K562 (cell line): ENCODE results near the gene ARHGAP10. TPM values are rescaled to one million over a fixed set of nuclear protein-coding genes. Genes with fewer than 3 reads are reported as not detected.

Source experiments
- ATAC-seq: fragments of 200-7000 bp; cut with Tn5 transposase; 3 replicates; pipeline ENCODE4 v1.9.1; 2020; ENCODE audit warnings: moderate library complexity
- BruUV-seq: library from RNA; stranded (reverse); fragments of 400-500 nt; replicated peaks from 2 replicates; lab custom pipeline; 2021; lab: Mats Ljungman, UMichigan
- CTCF ChIA-PET: fragments of 300-600 bp; formaldehyde crosslinking; extraction: SDS; loops from one replicate; lab custom pipeline; 2021; ENCODE audit warnings: low intra/inter-chr PET ratio; lab: Yijun Ruan, JAX
- POLR2A ChIA-PET: fragments of 300-600, 350-650 bp; sonication (Branson Sonifier 250); formaldehyde crosslinking; extraction: SDS; loops from one replicate; lab custom pipeline; 2021; ENCODE audit warnings: antibody characterized with exemption, inconsistent platforms; lab: Yijun Ruan, JAX
- DNase-seq, 4 experiments: peaks; one replicate each; pipeline versions ENCODE4 v3.0.0 to v3.0.0-alpha.2; 2011 to 2018; ENCODE audit warnings: low spot score in 3 of 4, mixed read lengths in 3 of 4; ENCODE audit errors: extremely low read depth in 1 of 4
- FAIRE-seq: peaks from 2 replicates; lab custom pipeline; 2011; peaks lifted over from hg19 to GRCh38; lab: Jason Lieb, UNC
- H2AFZ ChIP-seq: 2 replicates; pipeline ENCODE4 v1.6.0; 2011; ENCODE audit warnings: low read depth, low read length, control low read depth, inconsistent platforms
- H3K27ac ChIP-seq: fragments of 200-600 bp; 3 replicates; pipeline ENCODE4 v1.8.0; 2011; ENCODE audit warnings: low read depth, mild to moderate bottlenecking, control low read depth, inconsistent platforms, low read length, moderate library complexity, mixed read lengths; ENCODE audit errors: extremely low read depth
- H3K27me3 ChIP-seq, 2 experiments: fragments of 300-600 bp in 1 of 2; 2 replicates in 1 of 2; 3 replicates in 1 of 2; pipeline versions ENCODE4 v1.6.0 to v1.8.0; 2011; ENCODE audit warnings: inconsistent platforms in 2 of 2, low read length in 2 of 2, mild to moderate bottlenecking in 1 of 2, mixed read lengths in 1 of 2, moderate library complexity in 1 of 2; ENCODE audit not compliant: control insufficient read depth in 2 of 2, insufficient read depth in 2 of 2
- H3K36me3 ChIP-seq: fragments of 300-600 bp; 3 replicates; pipeline ENCODE4 v1.8.0; 2011; ENCODE audit warnings: mild to moderate bottlenecking, low read length, inconsistent platforms; ENCODE audit not compliant: control insufficient read depth, insufficient read depth
- H3K4me1 ChIP-seq, 2 experiments: fragments of 200-600 bp in 1 of 2; replicated peaks in 1 of 2; 2 replicates in 1 of 2; 3 replicates in 1 of 2; pipeline versions ENCODE4 v1.5.1 to v1.8.0; 2011; ENCODE audit warnings: inconsistent platforms in 2 of 2, low read length in 2 of 2, mild to moderate bottlenecking in 1 of 2, mixed read lengths in 1 of 2, moderate library complexity in 1 of 2; ENCODE audit not compliant: control insufficient read depth in 2 of 2, insufficient read depth in 2 of 2
- H3K4me2 ChIP-seq: 2 replicates; pipeline ENCODE4 v1.6.1; 2011; ENCODE audit warnings: low read length, control low read depth, inconsistent platforms, mixed read lengths; ENCODE audit not compliant: insufficient read depth
- H3K4me3 ChIP-seq: fragments of 200-600 bp; sonication (generic), shearing (Covaris generic); 2 replicates; pipeline ENCODE4 v1.5.1; 2016; ENCODE audit warnings: control low read depth, inconsistent platforms
- H3K79me2 ChIP-seq: fragments of 200-600 bp; 3 replicates; pipeline ENCODE4 v1.8.0; 2011; ENCODE audit warnings: low read length, inconsistent platforms; ENCODE audit not compliant: control insufficient read depth, insufficient read depth
- H3K9ac ChIP-seq, 2 experiments: 2 replicates each; pipeline versions ENCODE4 v1.6.0 to v1.6.1; 2011; ENCODE audit warnings: low read depth in 2 of 2, low read length in 2 of 2, control low read depth in 1 of 2, inconsistent platforms in 1 of 2, mild to moderate bottlenecking in 1 of 2, mixed read lengths in 1 of 2; ENCODE audit not compliant: insufficient read depth in 1 of 2
- H3K9me1 ChIP-seq: one replicate; pipeline ENCODE4 v1.6.0; 2011; ENCODE audit warnings: inconsistent platforms, mild to moderate bottlenecking, low read length, moderate library complexity; ENCODE audit not compliant: control insufficient read depth, insufficient read depth
- H3K9me3 ChIP-seq: replicated peaks from 2 replicates; pipeline ENCODE4 v1.5.1; 2011; ENCODE audit warnings: low read depth, low read length, inconsistent platforms; ENCODE audit not compliant: control insufficient read depth, insufficient read depth
- H4K20me1 ChIP-seq: replicated peaks from 2 replicates; pipeline ENCODE4 v1.6.1; 2011; ENCODE audit warnings: low read length, inconsistent platforms, mixed read lengths; ENCODE audit not compliant: control insufficient read depth, insufficient read depth
- CTBP1 ChIP-seq: fragments of 450-650 bp; IDR thresholded peaks from 2 replicates; pipeline ENCODE4 v1.6.1; 2016; ENCODE audit warnings: borderline replicate concordance
- ERF ChIP-seq: fragments of 450-650 bp; formaldehyde crosslinking; IDR thresholded peaks from 2 replicates; pipeline ENCODE4 v1.4.0; 2020; ENCODE audit warnings: mild to moderate bottlenecking, mixed read lengths
- ETV1 ChIP-seq: fragments of 450-650 bp; conservative IDR thresholded peaks from 2 replicates; pipeline ENCODE4 v1.6.1; 2016; ENCODE audit warnings: missing genetic modification characterization, control low read depth, low read depth, missing compliant biosample characterization
- GTF2A2 ChIP-seq: IDR thresholded peaks from 2 replicates; pipeline ENCODE4 v1.6.1; 2016; ENCODE audit warnings: mild to moderate bottlenecking, missing genetic modification characterization, missing compliant biosample characterization
- HNRNPUL1 ChIP-seq: fragments of 200-400 bp; formaldehyde crosslinking; IDR thresholded peaks from 2 replicates; pipeline ENCODE4 v1.6.1; 2017; ENCODE audit warnings: low read length
- NFYB ChIP-seq: IDR thresholded peaks from 2 replicates; pipeline ENCODE4 v1.6.1; 2011; ENCODE audit warnings: mild to moderate bottlenecking, moderate library complexity; ENCODE audit not compliant: insufficient read length; ENCODE audit errors: extremely low read depth
- OTX1 ChIP-seq: fragments of 450-650 bp; formaldehyde crosslinking; IDR thresholded peaks from 2 replicates; pipeline ENCODE4 v1.4.0; 2022; ENCODE audit warnings: mild to moderate bottlenecking
- SLC30A9 ChIP-seq: fragments of 250-450 bp; sonication (Bioruptor Pico); IDR thresholded peaks from 2 replicates; pipeline ENCODE4 v1.8.0; 2022; ENCODE audit warnings: mild to moderate bottlenecking, moderate library complexity
- SREBF1 ChIP-seq: fragments of 150-350 bp; IDR thresholded peaks from 2 replicates; pipeline ENCODE4 v1.6.1; 2014; ENCODE audit warnings: antibody characterized with exemption, low read depth, low read length, borderline replicate concordance
- ZFP91 ChIP-seq: sonication (generic); formaldehyde crosslinking; IDR thresholded peaks from 2 replicates; pipeline ENCODE4 v1.8.0; 2022; ENCODE audit warnings: mild to moderate bottlenecking, missing genetic modification reagents
- ZNF449 ChIP-seq: fragments of 250-450 bp; sonication (Bioruptor Pico); IDR thresholded peaks from 2 replicates; pipeline ENCODE4 v1.8.0; 2022; ENCODE audit warnings: moderate library complexity, mild to moderate bottlenecking, inconsistent platforms
- WGBS: fragments of 100-300 bp; shearing (Covaris generic); methylation state at CpG from one replicate; pipeline ENCODE4 v1.1.6; 2016; ENCODE audit warnings: low coverage, mixed read lengths; ENCODE audit not compliant: insufficient coverage; ENCODE audit errors: missing lambda C conversion rate; 5-methylcytosine and 5-hydroxymethylcytosine counted together
- in situ Hi-C: fragments of 300-500 bp; cut with MboI; formaldehyde crosslinking; loops from 4 replicates; pipeline ENCODE4 v1.15.0; 2018; ENCODE audit warnings: inconsistent platforms, mixed read lengths
- intact Hi-C: fragments of 100-400 bp; cut with micrococcal nuclease; formaldehyde crosslinking; loops from 2 replicates; pipeline ENCODE4 v1.14.2; 2022
- polyA plus RNA-seq, 8 experiments: library from polyadenylated mRNA; depleted of rRNA in 4 of 8; stranded (reverse) in 5 of 8; unstranded in 3 of 8; fragments of >200 nt; fragmentation: Nextera tagmentation in 2 of 8; fragmentation: Illumina TruSeq in 1 of 8; extraction: Ambion mirVana in 2 of 8; extraction: Trizol in 1 of 8; gene quantifications; 2 replicates each; pipeline versions ENCODE4 v1.2.1 to v1.2.3, GENCODE V29; 2011 to 2014; ENCODE audit warnings: inconsistent platforms in 1 of 8, missing spikeins in 1 of 8
- total RNA-seq, 7 experiments: library from RNA; depleted of rRNA in 6 of 7; stranded (reverse); fragments of >200 nt in 6 of 7; fragmentation: Illumina TruSeq in 2 of 7; extraction: Trizol in 2 of 7; gene quantifications; 2 replicates each; pipeline versions ENCODE4 v1.2.1 to v1.2.3, GENCODE V29; 2011 to 2021; ENCODE audit warnings: low replicate concordance in 1 of 7

The ARHGAP10 gene
- total and polyA plus RNA-seq, 9 of the 15 experiments (the other 6 are each of a cell fraction or from before 2014, with no cell fraction given): 0.03 to 0.22 (median 0.06) TPM; not detected in 3

- H3K79me2 ChIP-seq: no peaks in the 10 kb centered on the region
- WGBS: 14% methylated on average over 3 of the region's 3 CpGs
- ChIA-PET CTCF (no interaction called here), POLR2A (no interaction called here)
- H4K20me1 ChIP-seq: no peaks in the 10 kb centered on the region; the same call in 1 of the 2 replicates
- H3K27me3 ChIP-seq: peaks cover 27 to 38% of the 10 kb centered on the region in 2 experiments
- DNase-seq (no peak), ATAC-seq (no peak), FAIRE-seq (no peak)
- no peak overlapping the region for H3K4me3 ChIP-seq
- H3K9me1 ChIP-seq: no peaks in the 10 kb centered on the region
- H3K4me1 ChIP-seq: peaks cover 0 to 15% of the 10 kb centered on the region in 2 experiments; a peak in 2 of 5 replicates
- H2AFZ ChIP-seq: no peak overlapping the region
- intact Hi-C loops: no loop called here
- H3K27ac ChIP-seq: no peak overlapping the region
- no peaks in the 10 kb centered on the region for H3K36me3 ChIP-seq
- H3K4me2 ChIP-seq: no peak overlapping the region
- H3K9ac ChIP-seq: no peak overlapping the region
- no peaks in the 10 kb centered on the region for H3K9me3 ChIP-seq
- BruUV-seq: no TSS peak
- in situ Hi-C loops: no loop called here
- TF ChIP-seq ZNF449 (CRISPR knock-in tag) (no peak), OTX1 (no peak), HNRNPUL1 (no peak), ETV1 (no peak), ERF (CRISPR knock-in tag) (no peak), GTF2A2 (no peak), SLC30A9 (no peak), SREBF1 (no peak), NFYB (no peak), ZFP91 (CRISPR knock-in tag) (no peak), CTBP1 (no peak)
Measured at GRCh38 chr4:147734496-147734895, 2.6 kb downstream of the ARHGAP10 start.
